K562 (cell line): ENCODE measurements around the gene LRRC8A. TPM values are rescaled to one million over a fixed set of nuclear protein-coding genes. Genes with fewer than 3 reads are reported as not detected.
"Not testable (repeated sequence)": the region's sequence is repeated elsewhere in the genome, so short reads cannot be mapped to it uniquely, and the experiment has no call there.

Experiments
- ATAC-seq: fragments of 200-7000 bp; cut with Tn5 transposase; 3 replicates; pipeline ENCODE4 v1.9.1; 2020; ENCODE audit warnings: moderate library complexity
- BruUV-seq: library from RNA; stranded (reverse); fragments of 400-500 nt; replicated peaks from 2 replicates; lab custom pipeline; 2021; lab: Mats Ljungman, UMichigan
- CTCF ChIA-PET: fragments of 300-600 bp; formaldehyde crosslinking; extraction: SDS; loops from one replicate; lab custom pipeline; 2021; ENCODE audit warnings: low intra/inter-chr PET ratio; lab: Yijun Ruan, JAX
- POLR2A ChIA-PET: fragments of 300-600, 350-650 bp; sonication (Branson Sonifier 250); formaldehyde crosslinking; extraction: SDS; loops from one replicate; lab custom pipeline; 2021; ENCODE audit warnings: antibody characterized with exemption, inconsistent platforms; lab: Yijun Ruan, JAX
- DNase-seq, 4 experiments: peaks; one replicate each; pipeline versions ENCODE4 v3.0.0 to v3.0.0-alpha.2; 2011 to 2018; ENCODE audit warnings: low spot score in 3 of 4, mixed read lengths in 3 of 4; ENCODE audit errors: extremely low read depth in 1 of 4
- FAIRE-seq: peaks from 2 replicates; lab custom pipeline; 2011; peaks lifted over from hg19 to GRCh38; lab: Jason Lieb, UNC
- H2AFZ ChIP-seq: 2 replicates; pipeline ENCODE4 v1.6.0; 2011; ENCODE audit warnings: low read depth, low read length, control low read depth, inconsistent platforms
- H3K27ac ChIP-seq: fragments of 200-600 bp; 3 replicates; pipeline ENCODE4 v1.8.0; 2011; ENCODE audit warnings: low read depth, mild to moderate bottlenecking, control low read depth, inconsistent platforms, low read length, moderate library complexity, mixed read lengths; ENCODE audit errors: extremely low read depth
- H3K27me3 ChIP-seq, 2 experiments: fragments of 300-600 bp in 1 of 2; 2 replicates in 1 of 2; 3 replicates in 1 of 2; pipeline versions ENCODE4 v1.6.0 to v1.8.0; 2011; ENCODE audit warnings: inconsistent platforms in 2 of 2, low read length in 2 of 2, mild to moderate bottlenecking in 1 of 2, mixed read lengths in 1 of 2, moderate library complexity in 1 of 2; ENCODE audit not compliant: control insufficient read depth in 2 of 2, insufficient read depth in 2 of 2
- H3K36me3 ChIP-seq: fragments of 300-600 bp; 3 replicates; pipeline ENCODE4 v1.8.0; 2011; ENCODE audit warnings: mild to moderate bottlenecking, low read length, inconsistent platforms; ENCODE audit not compliant: control insufficient read depth, insufficient read depth
- H3K4me1 ChIP-seq, 2 experiments: fragments of 200-600 bp in 1 of 2; replicated peaks in 1 of 2; 2 replicates in 1 of 2; 3 replicates in 1 of 2; pipeline versions ENCODE4 v1.5.1 to v1.8.0; 2011; ENCODE audit warnings: inconsistent platforms in 2 of 2, low read length in 2 of 2, mild to moderate bottlenecking in 1 of 2, mixed read lengths in 1 of 2, moderate library complexity in 1 of 2; ENCODE audit not compliant: control insufficient read depth in 2 of 2, insufficient read depth in 2 of 2
- H3K4me2 ChIP-seq: 2 replicates; pipeline ENCODE4 v1.6.1; 2011; ENCODE audit warnings: low read length, control low read depth, inconsistent platforms, mixed read lengths; ENCODE audit not compliant: insufficient read depth
- H3K4me3 ChIP-seq: fragments of 200-600 bp; sonication (generic), shearing (Covaris generic); 2 replicates; pipeline ENCODE4 v1.5.1; 2016; ENCODE audit warnings: control low read depth, inconsistent platforms
- H3K79me2 ChIP-seq: fragments of 200-600 bp; 3 replicates; pipeline ENCODE4 v1.8.0; 2011; ENCODE audit warnings: low read length, inconsistent platforms; ENCODE audit not compliant: control insufficient read depth, insufficient read depth
- H3K9ac ChIP-seq, 2 experiments: 2 replicates each; pipeline versions ENCODE4 v1.6.0 to v1.6.1; 2011; ENCODE audit warnings: low read depth in 2 of 2, low read length in 2 of 2, control low read depth in 1 of 2, inconsistent platforms in 1 of 2, mild to moderate bottlenecking in 1 of 2, mixed read lengths in 1 of 2; ENCODE audit not compliant: insufficient read depth in 1 of 2
- H3K9me1 ChIP-seq: one replicate; pipeline ENCODE4 v1.6.0; 2011; ENCODE audit warnings: inconsistent platforms, mild to moderate bottlenecking, low read length, moderate library complexity; ENCODE audit not compliant: control insufficient read depth, insufficient read depth
- H3K9me3 ChIP-seq: replicated peaks from 2 replicates; pipeline ENCODE4 v1.5.1; 2011; ENCODE audit warnings: low read depth, low read length, inconsistent platforms; ENCODE audit not compliant: control insufficient read depth, insufficient read depth
- H4K20me1 ChIP-seq: replicated peaks from 2 replicates; pipeline ENCODE4 v1.6.1; 2011; ENCODE audit warnings: low read length, inconsistent platforms, mixed read lengths; ENCODE audit not compliant: control insufficient read depth, insufficient read depth
- CBX1 ChIP-seq: sonication (generic); IDR thresholded peaks from 2 replicates; pipeline ENCODE4 v1.6.1; 2016; ENCODE audit warnings: antibody characterized with exemption, low read depth, mild to moderate bottlenecking
- CBX3 ChIP-seq, 2 experiments: IDR thresholded peaks; 1 replicate in 1 of 2; 2 replicates in 1 of 2; pipeline ENCODE4 v1.6.1; 2012; ENCODE audit warnings: inconsistent platforms in 2 of 2, low read length in 2 of 2, borderline replicate concordance in 1 of 2, control low read depth in 1 of 2
- CBX5 ChIP-seq: IDR thresholded peaks from 2 replicates; pipeline ENCODE4 v1.6.1; 2014; ENCODE audit warnings: low read depth, borderline replicate concordance
- TRIM28 ChIP-seq: fragments of 450-650 bp; IDR thresholded peaks from 2 replicates; pipeline ENCODE4 v1.6.1; 2017
- WGBS: fragments of 100-300 bp; shearing (Covaris generic); methylation state at CpG from one replicate; pipeline ENCODE4 v1.1.6; 2016; ENCODE audit warnings: low coverage, mixed read lengths; ENCODE audit not compliant: insufficient coverage; ENCODE audit errors: missing lambda C conversion rate; 5-methylcytosine and 5-hydroxymethylcytosine counted together
- in situ Hi-C: fragments of 300-500 bp; cut with MboI; formaldehyde crosslinking; loops from 4 replicates; pipeline ENCODE4 v1.15.0; 2018; ENCODE audit warnings: inconsistent platforms, mixed read lengths
- intact Hi-C: fragments of 100-400 bp; cut with micrococcal nuclease; formaldehyde crosslinking; loops from 2 replicates; pipeline ENCODE4 v1.14.2; 2022
- polyA plus RNA-seq, 8 experiments: library from polyadenylated mRNA; depleted of rRNA in 4 of 8; stranded (reverse) in 5 of 8; unstranded in 3 of 8; fragments of >200 nt; fragmentation: Nextera tagmentation in 2 of 8; fragmentation: Illumina TruSeq in 1 of 8; extraction: Ambion mirVana in 2 of 8; extraction: Trizol in 1 of 8; gene quantifications; 2 replicates each; pipeline versions ENCODE4 v1.2.1 to v1.2.3, GENCODE V29; 2011 to 2014; ENCODE audit warnings: inconsistent platforms in 1 of 8, missing spikeins in 1 of 8
- total RNA-seq, 7 experiments: library from RNA; depleted of rRNA in 6 of 7; stranded (reverse); fragments of >200 nt in 6 of 7; fragmentation: Illumina TruSeq in 2 of 7; extraction: Trizol in 2 of 7; gene quantifications; 2 replicates each; pipeline versions ENCODE4 v1.2.1 to v1.2.3, GENCODE V29; 2011 to 2021; ENCODE audit warnings: low replicate concordance in 1 of 7

The LRRC8A gene
- total and polyA plus RNA-seq, 9 of the 15 experiments (the other 6 are each of a cell fraction or from before 2014, with no cell fraction given): 2.9 to 24.7 (median 8.9) TPM

- TF ChIP-seq CBX5: peak; percentile 62; the same call in 1 of the 2 replicates
- TF ChIP-seq CBX3 (IDR thresholded peaks at IDR 0.05; ENCODE audit: borderline replicate concordance in 1 of 2, low read length in 2 of 2): peak in 1 of 2 experiments; percentile 37; a peak in 1 of 3 replicates
- TF ChIP-seq TRIM28: 0 out of 2 replicates have a peak, but pooled peaks have one; percentile 56
- TF ChIP-seq CBX1: peak; percentile 67; the same call in 1 of the 2 replicates
- H3K27ac ChIP-seq, FAIRE-seq, H3K9me1 ChIP-seq, H3K79me2 ChIP-seq, BruUV-seq, ATAC-seq, H3K9ac ChIP-seq, H3K27me3 ChIP-seq, intact Hi-C loops, H3K36me3 ChIP-seq, H3K4me3 ChIP-seq, H2AFZ ChIP-seq, DNase-seq, POLR2A ChIA-PET, in situ Hi-C loops, H4K20me1 ChIP-seq, H3K4me2 ChIP-seq: not testable (repeated sequence)
- CTCF ChIA-PET: interaction anchor here (1.0 kb wide), 1 partner anchor 78 kb away, joined by 3 read pairs; no protein-coding TSS in a partner anchor
- WGBS: 78% methylated on average over 10 of the region's 10 CpGs
- H3K4me1 ChIP-seq: peaks cover 8 to 14% of the 10 kb centered on the region in 2 experiments; a peak in 4 of 5 replicates
- peaks cover 12% of the 10 kb centered on the region for H3K9me3 ChIP-seq
Observed at GRCh38 chr9:128851024-128851423, 30.9 kb upstream of the LRRC8A start.
